Right atrium auricular region (tissue), 2 donors: ENCODE data around the gene WDR18. TPM values are rescaled to one million over a fixed set of nuclear protein-coding genes. Genes with fewer than 3 reads are reported as not detected.

Experiments
- DNase-seq: peaks from one replicate; pipeline ENCODE4 v3.0.0-alpha.2; 2019; ENCODE audit warnings: low spot score
- H3K27ac ChIP-seq, 2 donors: fragments of 200-600 bp; sonication (generic); 1 replicate in 1 of 2; 2 replicates in 1 of 2; pipeline ENCODE4 v1.5.1; 2016 to 2019
- H3K27me3 ChIP-seq, 2 donors: fragments of 200-600 bp; sonication (generic); one replicate each; pipeline versions ENCODE4 v1.5.1 to v1.6.0; 2017 to 2019
- H3K36me3 ChIP-seq: fragments of 200-600 bp; sonication (generic); one replicate; pipeline ENCODE4 v1.5.1; 2016
- H3K4me1 ChIP-seq, 2 donors: fragments of 200-600 bp; sonication (generic); one replicate each; pipeline versions ENCODE4 v1.5.1 to v1.6.0; 2017 to 2019
- H3K4me3 ChIP-seq, 2 donors: fragments of 200-600 bp; sonication (generic); 1 replicate in 1 of 2; 2 replicates in 1 of 2; pipeline ENCODE4 v1.5.1; 2017 to 2019; ENCODE audit warnings: mild to moderate bottlenecking in 1 of 2, moderate library complexity in 1 of 2
- H3K9me3 ChIP-seq, 2 donors: fragments of 200-600 bp; sonication (generic); one replicate each; pipeline ENCODE4 v1.5.1; 2019
- total RNA-seq, 2 donors: library from RNA; depleted of rRNA; stranded (reverse); fragments of >200 nt; gene quantifications; one replicate each; pipeline ENCODE4 v1.1.0, GENCODE V29; 2016
- TF ChIP-seq, protein P1 (sequence below), 2 donors: fragments of 200-600 bp; sonication (generic); IDR thresholded peaks; one replicate each; pipeline ENCODE4 v1.5.1; 2019; ENCODE audit warnings: antibody characterized with exemption in 2 of 2

The WDR18 gene
- total RNA-seq, 2 donors from 2014 or later: 13.3 to 24.9 TPM

DNA sequence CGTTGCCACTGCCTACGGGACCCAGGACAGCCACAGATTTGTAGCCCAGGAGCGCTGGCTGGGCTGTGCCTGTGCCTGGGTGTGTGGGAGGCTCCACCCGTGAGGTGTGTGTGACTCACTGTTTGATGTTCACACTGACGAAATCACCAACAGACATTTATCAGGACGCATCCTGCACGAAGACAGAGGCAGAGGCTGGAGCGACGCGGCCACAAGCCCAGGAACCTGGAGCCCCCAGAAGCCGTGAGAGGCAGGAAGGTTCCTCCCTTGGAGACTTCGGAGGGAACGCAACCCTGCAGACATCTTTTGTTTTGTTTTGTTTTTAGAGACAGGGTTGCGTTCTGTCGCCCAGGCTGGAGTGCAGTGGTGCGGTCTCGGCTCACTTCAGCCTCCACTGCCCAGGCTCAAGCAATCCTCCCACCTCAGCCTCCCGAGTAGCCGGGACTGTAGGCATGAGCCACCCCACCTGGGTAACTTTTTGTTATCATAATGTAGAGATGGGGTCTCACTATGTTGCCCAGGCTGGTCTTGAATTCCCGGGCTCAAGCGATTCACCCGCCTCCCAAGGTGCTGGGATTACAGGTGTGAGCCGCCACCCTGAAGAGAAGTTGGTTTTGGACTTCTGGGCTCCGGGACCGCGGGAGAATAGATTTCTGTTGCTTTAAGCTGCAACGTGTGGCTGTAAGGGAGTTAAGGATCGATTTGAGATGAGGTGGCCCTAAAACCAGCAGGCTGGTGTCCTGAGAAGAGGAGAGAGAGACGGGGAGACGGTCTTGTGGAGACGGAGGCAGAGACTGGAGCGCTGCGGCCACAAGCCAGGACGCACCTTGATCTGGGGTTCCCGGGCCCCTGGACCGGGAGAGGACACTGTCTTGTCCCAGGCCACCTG, 24.9 kb upstream of the WDR18 start:
- TF ChIP-seq, protein P1, sequence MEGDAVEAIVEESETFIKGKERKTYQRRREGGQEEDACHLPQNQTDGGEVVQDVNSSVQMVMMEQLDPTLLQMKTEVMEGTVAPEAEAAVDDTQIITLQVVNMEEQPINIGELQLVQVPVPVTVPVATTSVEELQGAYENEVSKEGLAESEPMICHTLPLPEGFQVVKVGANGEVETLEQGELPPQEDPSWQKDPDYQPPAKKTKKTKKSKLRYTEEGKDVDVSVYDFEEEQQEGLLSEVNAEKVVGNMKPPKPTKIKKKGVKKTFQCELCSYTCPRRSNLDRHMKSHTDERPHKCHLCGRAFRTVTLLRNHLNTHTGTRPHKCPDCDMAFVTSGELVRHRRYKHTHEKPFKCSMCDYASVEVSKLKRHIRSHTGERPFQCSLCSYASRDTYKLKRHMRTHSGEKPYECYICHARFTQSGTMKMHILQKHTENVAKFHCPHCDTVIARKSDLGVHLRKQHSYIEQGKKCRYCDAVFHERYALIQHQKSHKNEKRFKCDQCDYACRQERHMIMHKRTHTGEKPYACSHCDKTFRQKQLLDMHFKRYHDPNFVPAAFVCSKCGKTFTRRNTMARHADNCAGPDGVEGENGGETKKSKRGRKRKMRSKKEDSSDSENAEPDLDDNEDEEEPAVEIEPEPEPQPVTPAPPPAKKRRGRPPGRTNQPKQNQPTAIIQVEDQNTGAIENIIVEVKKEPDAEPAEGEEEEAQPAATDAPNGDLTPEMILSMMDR (IDR thresholded peaks at IDR 0.05): no peak
- no peak for DNase-seq
- no peaks in the 10 kb centered on the region for H3K36me3 ChIP-seq
- no peak overlapping the region for H3K4me3 ChIP-seq
- H3K27me3 ChIP-seq: no peaks in the 10 kb centered on the region
- no peaks in the 10 kb centered on the region for H3K9me3 ChIP-seq
- no peaks in the 10 kb centered on the region for H3K4me1 ChIP-seq
- no peak overlapping the region for H3K27ac ChIP-seq

DNA sequence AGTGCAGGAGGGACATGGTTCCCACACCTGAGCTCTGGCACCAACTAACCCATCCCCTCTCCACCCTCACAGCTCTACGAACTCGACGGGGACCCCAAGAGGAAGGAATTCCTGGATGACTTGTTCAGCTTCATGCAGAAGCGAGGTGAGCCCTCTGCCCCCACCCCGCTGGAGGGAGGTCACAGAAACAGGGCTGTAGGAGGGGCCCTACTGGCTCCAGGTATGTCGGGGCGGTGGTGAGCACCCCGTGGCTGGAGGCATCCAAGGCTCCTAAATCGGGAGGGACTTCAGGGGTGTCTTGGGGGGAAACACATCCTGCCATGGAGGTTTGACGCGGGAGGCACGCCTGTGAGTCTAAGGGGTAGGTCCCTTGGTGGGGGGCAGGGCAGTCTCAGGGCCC, 24.1 kb upstream of the WDR18 start:
- no peaks in the 10 kb centered on the region for H3K4me1 ChIP-seq
- H3K27me3 ChIP-seq: no peaks in the 10 kb centered on the region
- H3K9me3 ChIP-seq: no peaks in the 10 kb centered on the region
- no peak overlapping the region for H3K4me3 ChIP-seq
- no peak for DNase-seq
- H3K27ac ChIP-seq: no peak overlapping the region
- TF ChIP-seq, protein P1 (IDR thresholded peaks at IDR 0.05): no peak
- no peaks in the 10 kb centered on the region for H3K36me3 ChIP-seq

DNA sequence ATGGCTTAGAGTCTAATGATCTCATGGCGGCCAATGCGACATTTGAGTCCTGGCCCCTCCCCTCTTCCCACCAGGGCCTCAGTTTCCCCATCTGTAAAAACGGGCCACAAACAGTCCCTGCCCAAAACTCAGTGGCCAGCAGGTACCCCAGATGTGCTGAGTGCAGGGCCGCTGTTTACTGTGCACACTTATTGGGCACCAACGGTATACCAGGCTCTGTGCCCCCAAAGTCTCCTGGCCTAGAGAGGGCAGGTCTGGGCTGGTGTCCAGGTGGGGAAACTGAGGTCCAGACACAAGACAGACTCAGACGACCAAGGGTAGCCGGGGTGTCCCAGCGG, 23.6 kb upstream of the WDR18 start:
- no peak for DNase-seq
- no peaks in the 10 kb centered on the region for H3K36me3 ChIP-seq
- no peaks in the 10 kb centered on the region for H3K9me3 ChIP-seq
- no peak overlapping the region for H3K4me3 ChIP-seq
- no peaks in the 10 kb centered on the region for H3K27me3 ChIP-seq
- no peaks in the 10 kb centered on the region for H3K4me1 ChIP-seq
- TF ChIP-seq, protein P1 (IDR thresholded peaks at IDR 0.05): no peak
- no peak overlapping the region for H3K27ac ChIP-seq

DNA sequence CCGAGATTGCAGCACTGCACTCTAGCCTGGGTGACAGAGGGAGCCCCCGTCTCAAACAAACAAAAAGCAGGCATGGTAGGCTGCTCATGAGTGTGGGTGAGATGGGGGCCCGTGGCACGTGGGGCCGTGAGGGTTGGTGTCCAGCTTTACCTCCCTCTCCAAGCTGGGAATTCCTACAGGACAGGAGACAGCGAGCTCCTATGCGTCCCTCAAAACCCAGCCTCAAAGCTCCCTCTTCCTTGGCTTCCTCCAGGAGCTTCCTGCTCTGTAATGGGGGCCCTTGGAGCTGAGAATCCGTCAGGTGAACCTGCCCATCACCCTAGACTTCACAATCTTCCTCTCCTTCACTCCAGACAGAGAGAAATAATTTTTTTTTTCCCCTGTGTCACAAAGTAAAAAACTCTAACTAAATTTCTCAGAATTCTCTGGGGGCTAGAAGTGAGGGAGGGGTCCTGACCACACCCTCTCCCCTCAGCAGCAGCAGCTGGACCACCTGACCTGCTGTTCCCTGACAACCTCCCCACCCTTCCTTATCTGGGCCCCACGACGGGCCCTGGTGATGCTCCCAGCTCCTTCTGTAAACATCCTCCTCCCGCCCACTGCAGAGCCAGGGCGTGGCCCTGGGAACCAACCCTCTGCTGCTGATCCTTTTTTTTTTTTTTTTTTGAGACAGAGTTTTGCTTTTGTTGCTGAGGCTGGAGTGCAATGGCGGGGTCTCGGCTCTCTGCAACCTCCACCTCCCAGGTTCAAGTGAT, 22.1 kb upstream of the WDR18 start:
- Histone ChIP-seq H3K4me3 (no peak overlapping the region), H3K9me3 (no peaks in the 10 kb centered on the region), H3K4me1 (no peaks in the 10 kb centered on the region), H3K36me3 (peaks cover 6% of the 10 kb centered on the region), H3K27ac (no peak overlapping the region), H3K27me3 (no peaks in the 10 kb centered on the region)
- TF ChIP-seq, protein P1 (IDR thresholded peaks at IDR 0.05): no peak
- no peak for DNase-seq

DNA sequence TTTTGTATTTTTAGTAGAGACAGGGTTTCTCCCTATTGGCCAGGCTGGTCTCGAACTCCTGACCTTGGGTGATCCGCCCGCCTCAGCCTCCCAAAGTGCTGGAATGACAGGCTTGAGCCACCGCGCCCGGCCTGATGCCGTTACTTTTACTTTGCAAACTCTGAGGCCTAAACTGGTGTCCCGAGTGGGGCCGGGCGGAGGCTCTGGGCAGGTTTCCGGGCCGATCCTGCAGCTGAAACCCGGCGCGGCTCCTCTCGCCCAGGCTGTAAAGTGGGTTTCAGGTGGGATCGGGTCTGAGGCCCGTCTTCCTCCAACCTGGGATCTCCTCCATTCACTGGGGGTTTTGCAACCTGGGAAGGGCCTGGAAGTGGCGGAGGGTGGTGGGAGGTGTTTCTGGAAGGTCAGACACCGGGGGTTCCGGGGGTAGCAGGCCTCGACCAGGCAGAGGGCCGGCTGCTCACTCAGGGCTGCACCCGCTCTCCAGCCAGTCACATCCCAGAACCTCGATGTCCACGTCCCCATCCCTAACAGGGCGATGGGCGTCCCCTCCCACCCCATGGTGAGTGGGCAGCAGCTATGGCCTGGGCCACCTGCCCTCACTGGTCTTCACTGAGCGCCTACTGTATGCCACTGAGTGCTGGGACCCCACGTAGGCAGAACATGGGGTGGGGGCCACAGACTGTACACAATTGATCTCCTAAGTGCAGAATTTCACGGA, 21.3 kb upstream of the WDR18 start:
- Histone ChIP-seq H3K36me3 (peaks cover 11% of the 10 kb centered on the region), H3K9me3 (no peaks in the 10 kb centered on the region), H3K4me1 (no peaks in the 10 kb centered on the region), H3K27ac (no peak overlapping the region), H3K4me3 (no peak overlapping the region), H3K27me3 (no peaks in the 10 kb centered on the region)
- no peak for DNase-seq
- TF ChIP-seq, protein P1 (IDR thresholded peaks at IDR 0.05): no peak
